OCI-LY7 (cell line): ENCODE results near the gene TASL.

Experiments used
- EZH2phosphoT487 ChIP-seq: fragments of 200-600 bp; sonication (generic); IDR thresholded peaks from 2 replicates; pipeline ENCODE4 v1.6.1; 2018; ENCODE audit warnings: low read depth, borderline replicate concordance, mild to moderate bottlenecking, mixed run types, antibody characterized with exemption, low read length, moderate library complexity, mixed read lengths
- TF ChIP-seq, protein P1 (sequence below): fragments of 200-600 bp; sonication (generic); conservative IDR thresholded peaks from 2 replicates; pipeline ENCODE4 v1.5.1; 2014; ENCODE audit warnings: mild to moderate bottlenecking, antibody characterized with exemption, low read length, moderate library complexity, mixed read lengths

DNA sequence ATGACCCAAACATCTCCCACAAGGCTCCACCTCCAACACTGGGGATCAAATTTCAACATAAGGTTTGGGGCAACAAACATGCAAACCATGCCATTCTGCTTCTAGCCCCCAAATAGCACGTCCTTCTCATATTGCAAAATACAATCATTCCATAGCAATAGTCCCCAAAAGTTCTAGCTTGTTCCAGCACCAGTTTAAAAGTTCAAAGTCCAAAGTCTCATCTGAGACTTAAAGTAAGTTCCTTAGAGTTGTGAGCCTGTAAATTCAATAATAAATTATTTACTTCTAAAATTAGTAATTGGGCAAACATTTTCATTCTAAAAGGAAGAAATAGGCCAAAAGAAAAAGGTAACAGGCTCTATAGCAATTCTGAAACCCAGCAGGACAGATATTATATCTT, 8.9 kb upstream of the TASL start:
- TF ChIP-seq, protein P1, sequence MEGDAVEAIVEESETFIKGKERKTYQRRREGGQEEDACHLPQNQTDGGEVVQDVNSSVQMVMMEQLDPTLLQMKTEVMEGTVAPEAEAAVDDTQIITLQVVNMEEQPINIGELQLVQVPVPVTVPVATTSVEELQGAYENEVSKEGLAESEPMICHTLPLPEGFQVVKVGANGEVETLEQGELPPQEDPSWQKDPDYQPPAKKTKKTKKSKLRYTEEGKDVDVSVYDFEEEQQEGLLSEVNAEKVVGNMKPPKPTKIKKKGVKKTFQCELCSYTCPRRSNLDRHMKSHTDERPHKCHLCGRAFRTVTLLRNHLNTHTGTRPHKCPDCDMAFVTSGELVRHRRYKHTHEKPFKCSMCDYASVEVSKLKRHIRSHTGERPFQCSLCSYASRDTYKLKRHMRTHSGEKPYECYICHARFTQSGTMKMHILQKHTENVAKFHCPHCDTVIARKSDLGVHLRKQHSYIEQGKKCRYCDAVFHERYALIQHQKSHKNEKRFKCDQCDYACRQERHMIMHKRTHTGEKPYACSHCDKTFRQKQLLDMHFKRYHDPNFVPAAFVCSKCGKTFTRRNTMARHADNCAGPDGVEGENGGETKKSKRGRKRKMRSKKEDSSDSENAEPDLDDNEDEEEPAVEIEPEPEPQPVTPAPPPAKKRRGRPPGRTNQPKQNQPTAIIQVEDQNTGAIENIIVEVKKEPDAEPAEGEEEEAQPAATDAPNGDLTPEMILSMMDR = no peak
- no peak for TF ChIP-seq EZH2phosphoT487
